Neural cell (in vitro differentiated cells): Measurements from ENCODE around the gene ZNF462.

Experiments used
- CTCF ChIP-seq: fragments of 450-650 bp; IDR thresholded peaks from 2 replicates; pipeline ENCODE4 v1.5.1; 2014; ENCODE audit warnings: antibody characterized with exemption, mild to moderate bottlenecking, moderate library complexity; ENCODE audit not compliant: poor library complexity, severe bottlenecking
- EP300 ChIP-seq: fragments of 450-650 bp; conservative IDR thresholded peaks from 2 replicates; pipeline ENCODE4 v1.6.1; 2014; ENCODE audit warnings: antibody characterized with exemption, mild to moderate bottlenecking, moderate library complexity; ENCODE audit not compliant: poor library complexity, severe bottlenecking
- POLR2AphosphoS5 ChIP-seq: IDR thresholded peaks from 2 replicates; pipeline ENCODE4 v1.6.1; 2012
- RAD21 ChIP-seq: fragments of 450-650 bp; conservative IDR thresholded peaks from 2 replicates; pipeline ENCODE4 v1.6.1; 2014; ENCODE audit warnings: antibody characterized with exemption, mild to moderate bottlenecking, moderate library complexity
- SMC3 ChIP-seq: fragments of 450-650 bp; conservative IDR thresholded peaks from 2 replicates; pipeline ENCODE4 v1.6.1; 2014; ENCODE audit warnings: antibody characterized with exemption, mild to moderate bottlenecking, moderate library complexity; ENCODE audit not compliant: poor library complexity

- TF ChIP-seq POLR2AphosphoS5: no peak
- TF ChIP-seq CTCF: no peak
- TF ChIP-seq EP300: no peak
- no peak for TF ChIP-seq RAD21
- no peak for TF ChIP-seq SMC3
Measured at GRCh38 chr9:106933470-106933869, 70.5 kb downstream of the ZNF462 start.
